ENCODE data around the gene DNAH6. TPM values are rescaled to one million over a fixed set of nuclear protein-coding genes. Genes with fewer than 3 reads are reported as not detected.

Gene DNAH6
- polyA plus RNA-seq, 2 of the 4 experiments (the other 2 are of a cell fraction), result 0.13 to 0.32 TPM

DNA sequence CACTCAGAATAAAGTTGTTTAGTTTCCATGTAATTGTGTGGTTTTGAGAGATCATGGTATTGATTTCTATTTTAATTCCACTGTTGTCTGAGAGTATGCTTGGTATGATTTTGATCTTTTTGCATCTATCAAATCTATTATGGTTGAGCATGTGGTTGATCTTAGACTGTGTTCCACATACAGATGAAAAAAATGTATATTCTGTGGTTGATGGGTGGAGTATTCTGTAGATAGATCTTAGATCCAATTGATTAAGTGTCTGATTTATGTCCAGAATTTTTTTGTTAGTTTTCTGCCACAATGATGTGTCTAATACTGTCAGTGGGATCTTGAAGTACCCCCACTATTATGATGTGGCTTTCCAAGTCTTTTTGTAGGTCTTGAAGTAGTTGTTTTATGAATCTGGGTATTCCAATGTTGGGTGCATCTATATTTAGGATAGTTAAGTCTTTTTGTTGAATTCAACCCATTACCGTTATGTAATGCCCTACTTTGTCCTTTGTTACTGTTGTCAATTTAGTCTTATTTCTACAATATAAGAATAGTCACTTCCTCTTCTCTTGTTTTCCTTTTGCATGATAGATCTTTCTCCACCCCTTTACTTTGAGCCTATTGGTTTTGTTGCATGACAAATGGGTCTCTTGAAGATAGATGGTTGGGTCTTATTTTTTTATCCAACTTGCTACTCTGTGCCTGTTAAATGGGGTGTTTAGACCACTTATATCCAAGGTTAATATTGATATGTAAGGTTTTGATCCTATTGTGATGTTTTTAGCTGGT lies 262.8 kb downstream of the DNAH6 start:
- FAIRE-seq, result peak; percentile 59

GRCh38 chr2:84779781-84780180 lies 263.5 kb downstream of the DNAH6 start:
- 11% methylated on average over 3 of the region's 3 CpGs for WGBS (ENCODE audit: missing lambda C conversion rate)

More for the DNA sequence above, 262.8 kb downstream of the DNAH6 start:
- Histone ChIP-seq H3K27ac (no peak overlapping the region), H3K4me3 (no peak overlapping the region), H3K4me2 (no peak overlapping the region), H3K4me1 (no peaks in the 10 kb centered on the region), H3K9me3 (0 out of 3 replicates have a peak, but pooled peaks cover 4% of the 10 kb centered on the region)
- ChIA-PET CTCF (interaction anchor here (1.1 kb wide), 1 partner anchor 18 kb away, joined by 3 read pairs; no protein-coding TSS in a partner anchor), POLR2A (no interaction called here)
- DNase-seq (ENCODE audit: low read depth in 1 of 2, low spot score in 1 of 2), result no peak
- WGBS (ENCODE audit: missing lambda C conversion rate), result 61% methylated on average over 1 of the region's 1 CpG
- TF ChIP-seq, protein P1, sequence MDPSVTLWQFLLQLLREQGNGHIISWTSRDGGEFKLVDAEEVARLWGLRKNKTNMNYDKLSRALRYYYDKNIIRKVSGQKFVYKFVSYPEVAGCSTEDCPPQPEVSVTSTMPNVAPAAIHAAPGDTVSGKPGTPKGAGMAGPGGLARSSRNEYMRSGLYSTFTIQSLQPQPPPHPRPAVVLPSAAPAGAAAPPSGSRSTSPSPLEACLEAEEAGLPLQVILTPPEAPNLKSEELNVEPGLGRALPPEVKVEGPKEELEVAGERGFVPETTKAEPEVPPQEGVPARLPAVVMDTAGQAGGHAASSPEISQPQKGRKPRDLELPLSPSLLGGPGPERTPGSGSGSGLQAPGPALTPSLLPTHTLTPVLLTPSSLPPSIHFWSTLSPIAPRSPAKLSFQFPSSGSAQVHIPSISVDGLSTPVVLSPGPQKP (IDR thresholded peaks at IDR 0.05; ENCODE audit: low read depth, low read length), result no peak
- TF ChIP-seq FOSL2 (IDR thresholded peaks at IDR 0.05) (no peak), FOSL2 (CRISPR knock-in tag; IDR thresholded peaks at IDR 0.05) (no peak), JUN (IDR thresholded peaks at IDR 0.05) (no peak), MAZ (IDR thresholded peaks at IDR 0.05; ENCODE audit: borderline replicate concordance, low read depth, low read length) (no peak), MYC (IDR thresholded peaks at IDR 0.05; ENCODE audit: borderline replicate concordance, low read length) (no peak), HOXA7 (CRISPR knock-in tag; IDR thresholded peaks at IDR 0.05) (no peak), EHMT2 (IDR thresholded peaks at IDR 0.05; ENCODE audit: low read depth) (no peak), FOSB (CRISPR knock-in tag; IDR thresholded peaks at IDR 0.05) (no peak), CBX2 (IDR thresholded peaks at IDR 0.05; ENCODE audit: borderline replicate concordance, low read depth) (no peak), BHLHE40 (IDR thresholded peaks at IDR 0.05; ENCODE audit: low read depth, low read length) (no peak), HOXB5 (CRISPR knock-in tag; IDR thresholded peaks at IDR 0.05) (no peak), EP300 (IDR thresholded peaks at IDR 0.05) (no peak), MAX (IDR thresholded peaks at IDR 0.05) (no peak)
- no peak for ATAC-seq

More at GRCh38 chr2:84779781-84780180, 263.5 kb downstream of the DNAH6 start:
- Histone ChIP-seq H3K27ac (no peak overlapping the region), H3K9me3 (no peaks in the 10 kb centered on the region), H3K4me1 (no peaks in the 10 kb centered on the region), H3K4me3 (no peak overlapping the region), H3K4me2 (no peak overlapping the region)
- FAIRE-seq (no peak), DNase-seq (ENCODE audit: low read depth in 1 of 2, low spot score in 1 of 2) (no peak), ATAC-seq (no peak)
- TF ChIP-seq, protein P2, sequence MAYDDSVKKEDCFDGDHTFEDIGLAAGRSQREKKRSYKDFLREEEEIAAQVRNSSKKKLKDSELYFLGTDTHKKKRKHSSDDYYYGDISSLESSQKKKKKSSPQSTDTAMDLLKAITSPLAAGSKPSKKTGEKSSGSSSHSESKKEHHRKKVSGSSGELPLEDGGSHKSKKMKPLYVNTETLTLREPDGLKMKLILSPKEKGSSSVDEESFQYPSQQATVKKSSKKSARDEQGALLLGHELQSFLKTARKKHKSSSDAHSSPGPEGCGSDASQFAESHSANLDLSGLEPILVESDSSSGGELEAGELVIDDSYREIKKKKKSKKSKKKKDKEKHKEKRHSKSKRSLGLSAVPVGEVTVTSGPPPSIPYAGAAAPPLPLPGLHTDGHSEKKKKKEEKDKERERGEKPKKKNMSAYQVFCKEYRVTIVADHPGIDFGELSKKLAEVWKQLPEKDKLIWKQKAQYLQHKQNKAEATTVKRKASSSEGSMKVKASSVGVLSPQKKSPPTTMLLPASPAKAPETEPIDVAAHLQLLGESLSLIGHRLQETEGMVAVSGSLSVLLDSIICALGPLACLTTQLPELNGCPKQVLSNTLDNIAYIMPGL (CRISPR knock-in tag; IDR thresholded peaks at IDR 0.05; ENCODE audit: borderline replicate concordance), result no peak
- TF ChIP-seq ZC3H11A (IDR thresholded peaks at IDR 0.05) (no peak), RAD21 (conservative IDR thresholded peaks at IDR 0.05 in 1 of 2, IDR thresholded peaks at IDR 0.05 in 1 of 2) (no peak), ZSCAN20 (CRISPR knock-in tag; IDR thresholded peaks at IDR 0.05) (no peak), ZNF302 (CRISPR knock-in tag; IDR thresholded peaks at IDR 0.05) (no peak), RARB (CRISPR knock-in tag; IDR thresholded peaks at IDR 0.05) (no peak), SREBF2 (IDR thresholded peaks at IDR 0.05) (no peak), ATOH8 (CRISPR knock-in tag; IDR thresholded peaks at IDR 0.05; ENCODE audit: low read depth) (no peak), ZFP36 (IDR thresholded peaks at IDR 0.05; ENCODE audit: borderline replicate concordance, partially characterized antibody) (no peak), HDAC2 (IDR thresholded peaks at IDR 0.05) (no peak), CTCF (IDR thresholded peaks at IDR 0.05) (no peak), NR3C1 (IDR thresholded peaks at IDR 0.05) (no peak), HES2 (IDR thresholded peaks at IDR 0.05) (no peak)
- ChIA-PET POLR2A (no interaction called here), CTCF (interaction anchor here (1.1 kb wide), 1 partner anchor 17 kb away, joined by 3 read pairs; no protein-coding TSS in a partner anchor)

Data from A549 (cell line).